ENCODE data around the gene HECTD1.

HECTD1 gene

DNA sequence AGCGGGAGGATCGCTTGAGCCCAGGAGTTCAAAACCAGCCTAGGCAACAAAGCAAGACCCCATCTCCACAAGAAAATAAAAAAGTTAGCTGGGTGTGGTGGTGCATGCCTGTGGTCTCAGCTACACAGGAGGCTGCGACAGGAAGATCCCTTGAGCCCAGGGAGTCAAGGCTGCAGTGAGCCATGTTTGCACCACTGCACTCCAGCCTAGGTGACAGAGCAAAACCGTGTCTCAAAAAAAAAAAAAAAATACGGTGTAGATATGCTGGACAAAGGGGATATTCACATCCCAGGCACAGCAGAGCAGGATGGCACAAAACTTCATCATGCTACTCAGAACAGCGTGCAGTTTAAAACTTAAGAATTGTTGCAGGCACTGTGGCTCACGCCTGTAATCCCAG is 156.6 kb downstream of the HECTD1 start:
- TF ChIP-seq, protein P1, sequence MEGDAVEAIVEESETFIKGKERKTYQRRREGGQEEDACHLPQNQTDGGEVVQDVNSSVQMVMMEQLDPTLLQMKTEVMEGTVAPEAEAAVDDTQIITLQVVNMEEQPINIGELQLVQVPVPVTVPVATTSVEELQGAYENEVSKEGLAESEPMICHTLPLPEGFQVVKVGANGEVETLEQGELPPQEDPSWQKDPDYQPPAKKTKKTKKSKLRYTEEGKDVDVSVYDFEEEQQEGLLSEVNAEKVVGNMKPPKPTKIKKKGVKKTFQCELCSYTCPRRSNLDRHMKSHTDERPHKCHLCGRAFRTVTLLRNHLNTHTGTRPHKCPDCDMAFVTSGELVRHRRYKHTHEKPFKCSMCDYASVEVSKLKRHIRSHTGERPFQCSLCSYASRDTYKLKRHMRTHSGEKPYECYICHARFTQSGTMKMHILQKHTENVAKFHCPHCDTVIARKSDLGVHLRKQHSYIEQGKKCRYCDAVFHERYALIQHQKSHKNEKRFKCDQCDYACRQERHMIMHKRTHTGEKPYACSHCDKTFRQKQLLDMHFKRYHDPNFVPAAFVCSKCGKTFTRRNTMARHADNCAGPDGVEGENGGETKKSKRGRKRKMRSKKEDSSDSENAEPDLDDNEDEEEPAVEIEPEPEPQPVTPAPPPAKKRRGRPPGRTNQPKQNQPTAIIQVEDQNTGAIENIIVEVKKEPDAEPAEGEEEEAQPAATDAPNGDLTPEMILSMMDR (conservative IDR thresholded peaks at IDR 0.05): no peak
- H3K27ac ChIP-seq: no peak overlapping the region

Measured in VCaP (cell line).